Measurements from ENCODE around the gene ZDHHC17. TPM values are rescaled to one million over a fixed set of nuclear protein-coding genes. Genes with fewer than 3 reads are reported as not detected.
"Not testable (repeated sequence)": the region's sequence is repeated elsewhere in the genome, so short reads cannot be mapped to it uniquely, and the experiment has no call there.

Gene ZDHHC17
- total RNA-seq, 1 experiment from 2014 or later, result 25.3 TPM

DNA sequence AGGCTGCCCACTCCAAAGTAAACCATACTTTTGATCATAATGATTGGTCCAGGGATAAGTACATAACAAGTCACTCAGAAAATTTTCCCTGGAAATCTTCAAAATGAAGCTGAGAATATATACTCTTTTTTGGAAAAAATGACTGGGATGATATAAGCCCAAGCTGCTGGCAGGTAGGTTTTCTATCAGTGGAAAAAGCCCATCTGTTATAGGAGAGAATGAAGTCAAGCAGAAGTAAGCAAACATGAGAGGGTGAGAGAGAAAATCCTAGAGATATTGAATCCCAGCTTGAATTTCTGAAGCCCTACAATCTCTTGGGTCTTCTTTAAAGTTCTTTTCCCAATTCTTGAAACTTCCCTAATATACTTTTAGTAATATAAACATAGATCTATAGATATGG lies 37.3 kb upstream of the ZDHHC17 start:
- H2AFZ ChIP-seq (ENCODE audit: low read depth, low read length, poor library complexity, severe bottlenecking), result no peak overlapping the region
- no peak overlapping the region for H3K4me2 ChIP-seq (ENCODE audit: low read length)
- no peaks in the 10 kb centered on the region for H3K79me2 ChIP-seq (ENCODE audit: insufficient read depth, low read length)
- H3K9ac ChIP-seq (ENCODE audit: low read length), result no peak overlapping the region
- no peaks in the 10 kb centered on the region for H3K36me3 ChIP-seq (ENCODE audit: control insufficient read depth in 1 of 2, insufficient read depth in 2 of 2, low read length in 2 of 2)
- intact Hi-C loops (cut with micrococcal nuclease), result no loop called here
- H3K4me3 ChIP-seq (replicated peaks in 1 of 2; ENCODE audit: low read depth in 1 of 2, low read length in 2 of 2), result no peak overlapping the region
- DNase-seq (ENCODE audit: low read depth, low spot score), result no peak
- BruUV-seq (replicated peaks), result no TSS peak
- RAD21 ChIA-PET (ENCODE audit: low non-redundant PET in 1 of 2, low total read pairs in 2 of 2, uncharacterized antibody in 2 of 2, unreplicated experiment in 2 of 2), result no interaction called here
- H3K9me3 ChIP-seq (ENCODE audit: control insufficient read depth in 1 of 2, insufficient read depth in 1 of 2, low read depth in 1 of 2, low read length in 2 of 2), result no peaks in the 10 kb centered on the region
- no peaks in the 10 kb centered on the region for H3K9me2 ChIP-seq (ENCODE audit: insufficient read depth)
- H3K27me3 ChIP-seq (ENCODE audit: insufficient read depth, low read length), result no peaks in the 10 kb centered on the region
- CTCF ChIA-PET, result no interaction called here
- H3K4me1 ChIP-seq (ENCODE audit: control insufficient read depth in 1 of 2, insufficient read depth in 2 of 2, low read length in 2 of 2), result no peaks in the 10 kb centered on the region
- H4K20me1 ChIP-seq (ENCODE audit: insufficient read depth), result no peaks in the 10 kb centered on the region
- ATAC-seq, result no peak
- no peak overlapping the region for H3K27ac ChIP-seq (ENCODE audit: low read depth, low read length)
- TF ChIP-seq, protein P1, sequence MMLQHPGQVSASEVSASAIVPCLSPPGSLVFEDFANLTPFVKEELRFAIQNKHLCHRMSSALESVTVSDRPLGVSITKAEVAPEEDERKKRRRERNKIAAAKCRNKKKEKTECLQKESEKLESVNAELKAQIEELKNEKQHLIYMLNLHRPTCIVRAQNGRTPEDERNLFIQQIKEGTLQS (IDR thresholded peaks at IDR 0.05), result no peak
- TF ChIP-seq POLR2AphosphoS5 (IDR thresholded peaks at IDR 0.05; ENCODE audit: low read depth, low read length), result no peak
- no peak for TF ChIP-seq ZNF274 (IDR thresholded peaks at IDR 0.05; ENCODE audit: low read depth, low read length)
- POLR2A ChIA-PET, result no interaction called here

DNA sequence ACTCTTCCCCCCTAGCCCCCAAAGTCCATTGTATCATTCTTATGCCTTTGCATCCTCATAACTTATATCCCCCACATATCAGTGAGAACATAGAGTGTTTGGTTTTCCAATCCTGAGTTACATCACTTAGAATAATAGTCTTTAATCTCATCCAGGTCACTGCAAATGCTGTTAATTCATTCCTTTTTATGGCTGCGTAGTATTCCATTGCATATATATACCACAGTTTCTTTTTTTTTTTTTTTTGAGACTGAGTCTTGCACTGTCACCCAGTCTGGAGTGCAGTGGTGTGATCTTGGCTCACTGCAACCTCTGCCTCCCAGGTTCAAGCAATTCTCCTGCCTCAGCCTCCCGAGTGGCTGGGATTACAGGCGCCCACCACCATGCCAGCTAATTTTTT lies 31.7 kb upstream of the ZDHHC17 start:
- H2AFZ ChIP-seq (ENCODE audit: low read depth, low read length, poor library complexity, severe bottlenecking); H3K36me3 ChIP-seq (ENCODE audit: control insufficient read depth in 1 of 2, insufficient read depth in 2 of 2, low read length in 2 of 2); intact Hi-C loops (cut with micrococcal nuclease); POLR2A ChIA-PET; BruUV-seq (replicated peaks); H3K9me3 ChIP-seq (ENCODE audit: control insufficient read depth in 1 of 2, insufficient read depth in 1 of 2, low read depth in 1 of 2, low read length in 2 of 2); H3K27me3 ChIP-seq (ENCODE audit: insufficient read depth, low read length); ATAC-seq; RAD21 ChIA-PET (ENCODE audit: low non-redundant PET in 1 of 2, low total read pairs in 2 of 2, uncharacterized antibody in 2 of 2, unreplicated experiment in 2 of 2); H4K20me1 ChIP-seq (ENCODE audit: insufficient read depth); H3K9ac ChIP-seq (ENCODE audit: low read length); H3K4me2 ChIP-seq (ENCODE audit: low read length); H3K9me2 ChIP-seq (ENCODE audit: insufficient read depth); H3K27ac ChIP-seq (ENCODE audit: low read depth, low read length); H3K79me2 ChIP-seq (ENCODE audit: insufficient read depth, low read length); CTCF ChIA-PET; H3K4me1 ChIP-seq (ENCODE audit: control insufficient read depth in 1 of 2, insufficient read depth in 2 of 2, low read length in 2 of 2); DNase-seq (ENCODE audit: low read depth, low spot score); H3K4me3 ChIP-seq (replicated peaks in 1 of 2; ENCODE audit: low read depth in 1 of 2, low read length in 2 of 2): not testable (repeated sequence)

DNA sequence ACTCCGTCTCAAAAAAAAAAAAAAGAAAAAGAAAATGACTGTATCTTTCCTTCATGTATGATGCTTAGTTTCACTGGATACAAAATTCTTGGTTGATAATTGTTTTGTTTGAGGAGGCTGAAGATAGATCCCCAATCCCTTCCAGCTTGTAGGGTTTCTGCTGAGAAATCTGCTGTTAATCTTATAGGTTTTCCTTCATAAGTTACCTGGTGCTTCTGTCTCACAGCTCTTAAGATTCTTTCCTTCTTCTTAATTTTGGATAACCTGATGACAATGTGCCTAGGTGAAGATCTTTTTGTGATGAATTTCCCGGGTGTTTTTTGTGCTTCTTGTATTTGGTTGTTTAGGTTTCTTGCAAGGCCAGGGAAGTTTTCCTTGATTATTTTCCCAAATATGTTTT lies 26.2 kb upstream of the ZDHHC17 start:
- H3K9me2 ChIP-seq (ENCODE audit: insufficient read depth); BruUV-seq (replicated peaks); RAD21 ChIA-PET (ENCODE audit: low non-redundant PET in 1 of 2, low total read pairs in 2 of 2, uncharacterized antibody in 2 of 2, unreplicated experiment in 2 of 2); CTCF ChIA-PET; H3K9me3 ChIP-seq (ENCODE audit: control insufficient read depth in 1 of 2, insufficient read depth in 1 of 2, low read depth in 1 of 2, low read length in 2 of 2); H3K27me3 ChIP-seq (ENCODE audit: insufficient read depth, low read length); H3K79me2 ChIP-seq (ENCODE audit: insufficient read depth, low read length); DNase-seq (ENCODE audit: low read depth, low spot score); H3K4me2 ChIP-seq (ENCODE audit: low read length); H4K20me1 ChIP-seq (ENCODE audit: insufficient read depth); H3K9ac ChIP-seq (ENCODE audit: low read length); H3K4me1 ChIP-seq (ENCODE audit: control insufficient read depth in 1 of 2, insufficient read depth in 2 of 2, low read length in 2 of 2); POLR2A ChIA-PET; H2AFZ ChIP-seq (ENCODE audit: low read depth, low read length, poor library complexity, severe bottlenecking); H3K36me3 ChIP-seq (ENCODE audit: control insufficient read depth in 1 of 2, insufficient read depth in 2 of 2, low read length in 2 of 2); intact Hi-C loops (cut with micrococcal nuclease); H3K4me3 ChIP-seq (replicated peaks in 1 of 2; ENCODE audit: low read depth in 1 of 2, low read length in 2 of 2); H3K27ac ChIP-seq (ENCODE audit: low read depth, low read length); ATAC-seq: not testable (repeated sequence)

Measured in HCT116 (cell line).